HepG2 (cell line): ENCODE results near the gene ALK.

Experiments
- HMG20B ChIP-seq: conservative IDR thresholded peaks from 2 replicates; pipeline ENCODE4 v1.6.1; 2016; ENCODE audit warnings: missing genetic modification reagents, missing compliant biosample characterization
- HNRNPL ChIP-seq: fragments of 200-400 bp; formaldehyde crosslinking; IDR thresholded peaks from 2 replicates; pipeline ENCODE4 v1.6.1; 2017; ENCODE audit warnings: mild to moderate bottlenecking, low read depth, low read length
- HOXA5 ChIP-seq: sonication (generic); formaldehyde crosslinking; IDR thresholded peaks from 2 replicates; pipeline ENCODE4 v1.4.0; 2020; ENCODE audit warnings: missing genetic modification reagents
- JUN ChIP-seq: sonication (generic); formaldehyde crosslinking; IDR thresholded peaks from 2 replicates; pipeline ENCODE4 v1.4.0; 2020; ENCODE audit warnings: mild to moderate bottlenecking, missing genetic modification reagents
- KDM4B ChIP-seq: sonication (generic); formaldehyde crosslinking; IDR thresholded peaks from 2 replicates; pipeline ENCODE4 v1.4.0; 2020; ENCODE audit warnings: missing genetic modification reagents
- MED13 ChIP-seq: sonication (generic); formaldehyde crosslinking; IDR thresholded peaks from 2 replicates; pipeline ENCODE4 v1.5.0; 2020; ENCODE audit warnings: missing genetic modification reagents
- MYC ChIP-seq: sonication (generic); formaldehyde crosslinking; IDR thresholded peaks from 2 replicates; pipeline ENCODE4 v1.9.0; 2021; ENCODE audit warnings: missing genetic modification reagents, borderline replicate concordance
- RAD21 ChIP-seq: fragments of 450-650 bp; formaldehyde crosslinking; IDR thresholded peaks from 2 replicates; pipeline ENCODE4 v1.5.0; 2020; ENCODE audit warnings: mild to moderate bottlenecking
- SALL1 ChIP-seq: sonication (generic); formaldehyde crosslinking; IDR thresholded peaks from 2 replicates; pipeline ENCODE4 v1.8.0; 2022; ENCODE audit warnings: mild to moderate bottlenecking, missing genetic modification reagents
- ZBTB39 ChIP-seq: sonication (generic); formaldehyde crosslinking; IDR thresholded peaks from 2 replicates; pipeline ENCODE4 v1.5.0; 2020; ENCODE audit warnings: missing genetic modification reagents
- ZNF160 ChIP-seq: sonication (generic); formaldehyde crosslinking; IDR thresholded peaks from 2 replicates; pipeline ENCODE4 v1.8.0; 2022; ENCODE audit warnings: mild to moderate bottlenecking, inconsistent platforms, missing genetic modification reagents
- TF ChIP-seq, protein P1 (sequence below): sonication (generic); formaldehyde crosslinking; IDR thresholded peaks from 2 replicates; pipeline ENCODE4 v1.4.0; 2020; ENCODE audit warnings: low read depth, missing genetic modification reagents
- TF ChIP-seq, protein P2 (sequence below): sonication (generic); formaldehyde crosslinking; IDR thresholded peaks from 2 replicates; pipeline ENCODE4 v1.8.1; 2023; ENCODE audit warnings: mild to moderate bottlenecking, missing genetic modification reagents
- TF ChIP-seq, protein P3 (sequence below): sonication (generic); formaldehyde crosslinking; IDR thresholded peaks from 2 replicates; pipeline ENCODE4 v1.5.0; 2020; ENCODE audit warnings: mild to moderate bottlenecking, missing genetic modification reagents, moderate library complexity

DNA sequence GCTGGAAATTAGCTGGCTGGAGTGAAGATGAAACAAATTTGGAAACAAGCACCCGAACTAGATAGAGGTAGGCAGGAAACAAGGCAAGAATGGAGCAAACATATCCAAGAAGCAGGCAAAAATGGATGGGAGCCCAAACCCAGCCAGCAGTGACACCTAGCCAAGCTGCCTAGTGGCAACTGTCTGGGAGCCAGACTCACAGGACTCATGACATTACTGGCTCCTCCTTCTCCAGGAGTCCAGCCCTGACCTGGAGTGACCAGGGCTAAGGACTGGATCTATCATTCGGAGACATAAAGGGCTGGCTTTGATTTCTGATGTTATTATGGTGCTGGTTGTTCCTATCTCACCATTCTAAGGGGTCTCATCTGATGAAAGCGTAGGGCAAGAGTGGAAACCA is 21.3 kb upstream of the ALK start:
- TF ChIP-seq ZBTB39 (no peak), HNRNPL (no peak), HOXA5 (CRISPR knock-in tag) (no peak), RAD21 (no peak), MYC (CRISPR knock-in tag) (no peak), ZNF160 (no peak), KDM4B (no peak), MED13 (CRISPR knock-in tag) (no peak), JUN (no peak), SALL1 (CRISPR knock-in tag) (no peak), HMG20B (no peak)
- TF ChIP-seq, protein P1, sequence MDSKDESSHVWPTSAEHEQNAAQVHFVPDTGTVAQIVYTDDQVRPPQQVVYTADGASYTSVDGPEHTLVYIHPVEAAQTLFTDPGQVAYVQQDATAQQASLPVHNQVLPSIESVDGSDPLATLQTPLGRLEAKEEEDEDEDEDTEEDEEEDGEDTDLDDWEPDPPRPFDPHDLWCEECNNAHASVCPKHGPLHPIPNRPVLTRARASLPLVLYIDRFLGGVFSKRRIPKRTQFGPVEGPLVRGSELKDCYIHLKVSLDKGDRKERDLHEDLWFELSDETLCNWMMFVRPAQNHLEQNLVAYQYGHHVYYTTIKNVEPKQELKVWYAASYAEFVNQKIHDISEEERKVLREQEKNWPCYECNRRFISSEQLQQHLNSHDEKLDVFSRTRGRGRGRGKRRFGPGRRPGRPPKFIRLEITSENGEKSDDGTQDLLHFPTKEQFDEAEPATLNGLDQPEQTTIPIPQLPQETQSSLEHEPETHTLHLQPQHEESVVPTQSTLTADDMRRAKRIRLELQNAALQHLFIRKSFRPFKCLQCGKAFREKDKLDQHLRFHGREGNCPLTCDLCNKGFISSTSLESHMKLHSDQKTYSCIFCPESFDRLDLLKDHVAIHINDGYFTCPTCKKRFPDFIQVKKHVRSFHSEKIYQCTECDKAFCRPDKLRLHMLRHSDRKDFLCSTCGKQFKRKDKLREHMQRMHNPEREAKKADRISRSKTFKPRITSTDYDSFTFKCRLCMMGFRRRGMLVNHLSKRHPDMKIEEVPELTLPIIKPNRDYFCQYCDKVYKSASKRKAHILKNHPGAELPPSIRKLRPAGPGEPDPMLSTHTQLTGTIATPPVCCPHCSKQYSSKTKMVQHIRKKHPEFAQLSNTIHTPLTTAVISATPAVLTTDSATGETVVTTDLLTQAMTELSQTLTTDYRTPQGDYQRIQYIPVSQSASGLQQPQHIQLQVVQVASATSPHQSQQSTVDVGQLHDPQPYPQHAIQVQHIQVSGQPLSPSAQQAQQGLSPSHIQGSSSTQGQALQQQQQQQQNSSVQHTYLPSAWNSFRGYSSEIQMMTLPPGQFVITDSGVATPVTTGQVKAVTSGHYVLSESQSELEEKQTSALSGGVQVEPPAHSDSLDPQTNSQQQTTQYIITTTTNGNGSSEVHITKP (CRISPR knock-in tag) = no peak
- TF ChIP-seq, protein P2, sequence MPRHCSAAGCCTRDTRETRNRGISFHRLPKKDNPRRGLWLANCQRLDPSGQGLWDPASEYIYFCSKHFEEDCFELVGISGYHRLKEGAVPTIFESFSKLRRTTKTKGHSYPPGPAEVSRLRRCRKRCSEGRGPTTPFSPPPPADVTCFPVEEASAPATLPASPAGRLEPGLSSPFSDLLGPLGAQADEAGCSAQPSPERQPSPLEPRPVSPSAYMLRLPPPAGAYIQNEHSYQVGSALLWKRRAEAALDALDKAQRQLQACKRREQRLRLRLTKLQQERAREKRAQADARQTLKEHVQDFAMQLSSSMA (CRISPR knock-in tag) = no peak
- TF ChIP-seq, protein P3, sequence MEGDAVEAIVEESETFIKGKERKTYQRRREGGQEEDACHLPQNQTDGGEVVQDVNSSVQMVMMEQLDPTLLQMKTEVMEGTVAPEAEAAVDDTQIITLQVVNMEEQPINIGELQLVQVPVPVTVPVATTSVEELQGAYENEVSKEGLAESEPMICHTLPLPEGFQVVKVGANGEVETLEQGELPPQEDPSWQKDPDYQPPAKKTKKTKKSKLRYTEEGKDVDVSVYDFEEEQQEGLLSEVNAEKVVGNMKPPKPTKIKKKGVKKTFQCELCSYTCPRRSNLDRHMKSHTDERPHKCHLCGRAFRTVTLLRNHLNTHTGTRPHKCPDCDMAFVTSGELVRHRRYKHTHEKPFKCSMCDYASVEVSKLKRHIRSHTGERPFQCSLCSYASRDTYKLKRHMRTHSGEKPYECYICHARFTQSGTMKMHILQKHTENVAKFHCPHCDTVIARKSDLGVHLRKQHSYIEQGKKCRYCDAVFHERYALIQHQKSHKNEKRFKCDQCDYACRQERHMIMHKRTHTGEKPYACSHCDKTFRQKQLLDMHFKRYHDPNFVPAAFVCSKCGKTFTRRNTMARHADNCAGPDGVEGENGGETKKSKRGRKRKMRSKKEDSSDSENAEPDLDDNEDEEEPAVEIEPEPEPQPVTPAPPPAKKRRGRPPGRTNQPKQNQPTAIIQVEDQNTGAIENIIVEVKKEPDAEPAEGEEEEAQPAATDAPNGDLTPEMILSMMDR = no peak
